Endothelial cell of umbilical vein (primary cell): ENCODE results near the gene PPP4R1.

Experiments
- EZH2 ChIP-seq: IDR thresholded peaks from 2 replicates; pipeline ENCODE4 v1.6.1; 2012; ENCODE audit warnings: borderline replicate concordance, low read depth, mild to moderate bottlenecking, moderate library complexity, low read length, inconsistent platforms; ENCODE audit not compliant: severe bottlenecking
- FOS ChIP-seq: IDR thresholded peaks from 2 replicates; pipeline ENCODE4 v1.6.1; 2011; ENCODE audit warnings: mild to moderate bottlenecking, low read length, moderate library complexity, borderline replicate concordance; ENCODE audit not compliant: insufficient read depth
- GATA2 ChIP-seq: IDR thresholded peaks from 2 replicates; pipeline ENCODE4 v1.7.0; 2011; ENCODE audit warnings: low read depth, mild to moderate bottlenecking, moderate library complexity, mixed read lengths, low read length; ENCODE audit not compliant: insufficient read length, insufficient read depth
- JUN ChIP-seq: IDR thresholded peaks from 2 replicates; pipeline ENCODE4 v1.6.1; 2011; ENCODE audit warnings: borderline replicate concordance, low read depth; ENCODE audit not compliant: insufficient read length, insufficient read depth
- MAX ChIP-seq: IDR thresholded peaks from 2 replicates; pipeline ENCODE4 v1.6.1; 2011; ENCODE audit not compliant: insufficient read depth, insufficient read length
- MYC ChIP-seq: IDR thresholded peaks from one replicate; pipeline ENCODE4 v1.6.1; 2011; ENCODE audit warnings: mild to moderate bottlenecking, low read depth, low read length
- POLR2A ChIP-seq: IDR thresholded peaks from 2 replicates; pipeline ENCODE4 v1.6.1; 2012; ENCODE audit warnings: low read depth, mild to moderate bottlenecking, control low read depth, low read length
- POLR2AphosphoS5 ChIP-seq: IDR thresholded peaks from 2 replicates; pipeline ENCODE4 v1.6.1; 2012; ENCODE audit warnings: low read depth, mild to moderate bottlenecking, control low read depth, low read length, moderate library complexity; ENCODE audit not compliant: insufficient read depth
- TF ChIP-seq, protein P1 (sequence below), 2 donors: IDR thresholded peaks; 1 replicate in 1 of 2; 2 replicates in 1 of 2; pipeline ENCODE4 v1.5.1; 2011; ENCODE audit warnings: low read length in 2 of 2, mild to moderate bottlenecking in 2 of 2, moderate library complexity in 2 of 2, control low read depth in 1 of 2, inconsistent platforms in 1 of 2, low read depth in 1 of 2; ENCODE audit not compliant: insufficient read depth in 1 of 2; ENCODE audit errors: extremely low read depth in 1 of 2

- TF ChIP-seq MYC: no peak
- TF ChIP-seq POLR2A: no peak
- TF ChIP-seq, protein P1, sequence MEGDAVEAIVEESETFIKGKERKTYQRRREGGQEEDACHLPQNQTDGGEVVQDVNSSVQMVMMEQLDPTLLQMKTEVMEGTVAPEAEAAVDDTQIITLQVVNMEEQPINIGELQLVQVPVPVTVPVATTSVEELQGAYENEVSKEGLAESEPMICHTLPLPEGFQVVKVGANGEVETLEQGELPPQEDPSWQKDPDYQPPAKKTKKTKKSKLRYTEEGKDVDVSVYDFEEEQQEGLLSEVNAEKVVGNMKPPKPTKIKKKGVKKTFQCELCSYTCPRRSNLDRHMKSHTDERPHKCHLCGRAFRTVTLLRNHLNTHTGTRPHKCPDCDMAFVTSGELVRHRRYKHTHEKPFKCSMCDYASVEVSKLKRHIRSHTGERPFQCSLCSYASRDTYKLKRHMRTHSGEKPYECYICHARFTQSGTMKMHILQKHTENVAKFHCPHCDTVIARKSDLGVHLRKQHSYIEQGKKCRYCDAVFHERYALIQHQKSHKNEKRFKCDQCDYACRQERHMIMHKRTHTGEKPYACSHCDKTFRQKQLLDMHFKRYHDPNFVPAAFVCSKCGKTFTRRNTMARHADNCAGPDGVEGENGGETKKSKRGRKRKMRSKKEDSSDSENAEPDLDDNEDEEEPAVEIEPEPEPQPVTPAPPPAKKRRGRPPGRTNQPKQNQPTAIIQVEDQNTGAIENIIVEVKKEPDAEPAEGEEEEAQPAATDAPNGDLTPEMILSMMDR (IDR thresholded peaks at IDR 0.05; ENCODE audit: extremely low read depth in 1 of 2, insufficient read depth in 1 of 2, low read depth in 1 of 2, low read length in 2 of 2): no peak
- TF ChIP-seq POLR2AphosphoS5: no peak
- no peak for TF ChIP-seq MAX
- no peak for TF ChIP-seq EZH2
- TF ChIP-seq FOS: no peak
- TF ChIP-seq GATA2: no peak
- TF ChIP-seq JUN: no peak
These were observed 36.1 kb downstream of the PPP4R1 start for GRCh38 chr18:9578306-9578705.
